HUES48 (cell line): Measurements from ENCODE around the gene C1QBP.
A peak's percentile ranks its signal among the peaks of the same experiment; 100 is the strongest.

Source experiments
- H3K27ac ChIP-seq: one replicate; pipeline ENCODE4 v1.7.0; 2013; ENCODE audit warnings: low read depth, low read length, inconsistent platforms
- H3K27me3 ChIP-seq: 2 replicates; pipeline ENCODE4 v1.6.1; 2013; ENCODE audit warnings: mild to moderate bottlenecking, low read length; ENCODE audit not compliant: control insufficient read depth, insufficient read depth
- H3K36me3 ChIP-seq: 2 replicates; pipeline ENCODE4 v1.6.1; 2013; ENCODE audit warnings: low read length; ENCODE audit not compliant: control insufficient read depth, insufficient read depth
- H3K4me1 ChIP-seq: 2 replicates; pipeline ENCODE4 v1.6.1; 2013; ENCODE audit warnings: mild to moderate bottlenecking, low read length; ENCODE audit not compliant: control insufficient read depth, insufficient read depth
- H3K4me3 ChIP-seq: 2 replicates; pipeline ENCODE4 v1.5.1; 2013; ENCODE audit warnings: mild to moderate bottlenecking, low read depth, low read length
- H3K9ac ChIP-seq: 2 replicates; pipeline ENCODE4 v1.6.1; 2013; ENCODE audit warnings: mild to moderate bottlenecking, low read depth, low read length, moderate library complexity
- H3K9me3 ChIP-seq: 2 replicates; pipeline ENCODE4 v1.6.1; 2013; ENCODE audit warnings: low read length; ENCODE audit not compliant: control insufficient read depth, insufficient read depth

The C1QBP gene, protein sequence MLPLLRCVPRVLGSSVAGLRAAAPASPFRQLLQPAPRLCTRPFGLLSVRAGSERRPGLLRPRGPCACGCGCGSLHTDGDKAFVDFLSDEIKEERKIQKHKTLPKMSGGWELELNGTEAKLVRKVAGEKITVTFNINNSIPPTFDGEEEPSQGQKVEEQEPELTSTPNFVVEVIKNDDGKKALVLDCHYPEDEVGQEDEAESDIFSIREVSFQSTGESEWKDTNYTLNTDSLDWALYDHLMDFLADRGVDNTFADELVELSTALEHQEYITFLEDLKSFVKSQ

DNA sequence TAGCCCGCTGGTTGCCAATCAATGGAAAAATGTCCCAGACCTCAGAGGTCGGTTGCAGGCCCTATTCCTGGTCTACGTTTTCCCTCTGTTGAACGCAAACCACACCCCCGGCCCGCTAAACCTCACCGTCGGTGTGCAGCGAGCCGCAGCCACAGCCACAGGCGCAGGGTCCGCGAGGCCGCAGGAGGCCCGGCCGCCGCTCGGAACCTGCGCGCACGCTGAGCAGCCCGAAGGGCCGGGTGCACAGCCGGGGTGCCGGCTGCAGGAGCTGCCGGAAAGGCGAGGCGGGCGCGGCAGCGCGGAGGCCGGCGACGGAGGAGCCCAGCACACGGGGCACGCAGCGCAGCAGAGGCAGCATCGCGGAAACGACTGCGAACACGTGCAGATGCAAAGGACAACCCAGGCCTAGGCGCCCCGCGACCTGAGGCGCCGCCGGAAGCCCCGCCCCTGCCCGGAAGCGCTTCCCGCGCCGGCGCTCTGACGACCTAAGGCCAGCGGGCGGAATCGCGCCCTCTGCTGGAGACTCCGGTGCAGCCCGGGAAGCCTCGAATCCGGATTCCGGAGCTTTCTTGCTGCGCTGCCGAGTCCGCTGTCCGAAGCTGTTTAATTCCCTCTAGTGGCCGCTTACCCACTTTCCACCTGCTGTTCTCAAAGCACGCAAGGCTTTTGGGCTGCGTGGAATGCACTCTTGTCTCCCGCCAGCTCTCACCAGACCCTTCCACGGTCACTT lies at the start of gene C1QBP:
TSS of gene C1QBP (minus strand) at position 440 of the 730 bp plus-strand sequence. CDS start at position 358, 82 bp downstream.
- H3K27me3 ChIP-seq = no peaks in the 10 kb centered on the region
- peaks cover 64% of the 10 kb centered on the region for H3K36me3 ChIP-seq
- H3K27ac ChIP-seq = peak within 1 kb of the TSS; percentile 66
- H3K4me1 ChIP-seq = no peaks in the 10 kb centered on the region; the same call in 1 of the 2 replicates
- H3K4me3 ChIP-seq = peak within 1 kb of the TSS; percentile 98
- H3K9ac ChIP-seq = peak within 1 kb of the TSS; percentile 91
- H3K9me3 ChIP-seq = no peaks in the 10 kb centered on the region

DNA sequence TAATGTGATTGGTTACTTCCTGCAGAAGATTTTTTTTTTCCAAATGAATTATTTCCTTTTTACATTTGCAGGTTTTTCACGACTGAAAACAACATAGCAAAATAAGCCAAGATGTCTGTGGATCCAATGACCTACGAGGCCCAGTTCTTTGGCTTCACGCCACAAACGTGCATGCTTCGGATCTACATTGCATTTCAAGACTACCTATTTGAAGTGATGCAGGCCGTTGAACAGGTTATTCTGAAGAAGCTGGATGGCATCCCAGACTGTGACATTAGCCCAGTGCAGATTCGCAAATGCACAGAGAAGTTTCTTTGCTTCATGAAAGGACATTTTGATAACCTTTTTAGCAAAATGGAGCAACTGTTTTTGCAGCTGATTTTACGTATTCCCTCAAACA lies 49.8 kb upstream of the C1QBP start:
- H3K9ac ChIP-seq = no peak overlapping the region

DNA sequence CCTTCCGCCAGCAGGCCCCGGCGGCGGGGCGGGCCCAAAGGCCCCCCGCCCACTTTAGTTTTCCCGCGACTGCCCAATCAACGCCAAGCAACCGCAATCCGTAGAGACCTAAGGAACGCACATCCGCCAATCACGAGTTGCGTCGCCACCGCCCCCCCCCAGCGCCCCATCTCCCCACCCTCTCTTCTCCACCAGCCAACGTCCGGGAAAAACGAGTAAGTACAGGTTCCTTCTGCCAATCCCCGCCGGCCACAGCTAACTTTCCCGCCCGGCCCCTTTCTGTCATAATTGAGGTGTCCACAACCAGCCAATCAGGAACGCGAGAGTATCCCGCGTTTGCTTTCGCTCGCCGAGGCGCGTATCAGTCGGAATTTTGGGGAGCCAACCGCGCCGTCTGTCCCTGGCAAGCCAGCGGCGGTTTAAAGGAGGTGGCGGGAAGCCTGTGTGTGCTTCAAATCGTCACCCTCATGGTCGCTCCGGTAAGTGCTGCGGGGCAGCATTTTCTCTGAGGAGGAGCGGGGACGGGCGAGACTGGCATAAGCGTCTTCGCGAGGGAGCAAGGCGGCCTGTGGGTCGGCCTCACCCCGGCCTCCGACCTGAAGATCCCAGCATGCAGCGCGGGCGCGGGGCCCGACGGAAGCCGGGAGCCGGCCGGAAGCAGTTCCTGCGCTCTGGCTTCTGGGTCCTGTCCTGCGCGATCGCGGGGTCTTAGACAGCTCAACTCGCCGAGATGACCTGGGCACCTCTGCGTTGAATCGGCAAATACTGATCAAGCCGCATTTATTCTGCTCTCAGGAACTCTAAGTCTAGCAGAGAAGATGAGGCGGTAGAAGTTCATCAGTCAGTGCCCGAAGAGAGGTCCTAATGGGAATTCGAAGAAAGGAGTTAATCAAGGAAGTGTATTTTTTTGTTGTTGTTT lies 47.5 kb upstream of the C1QBP start, which contains the start of gene MIS12:
TSS of gene MIS12 (plus strand) at position 361 of the 919 bp plus-strand sequence. CDS start 2,297 bp downstream, outside the sequence.
- Histone ChIP-seq H3K27ac (peak within 1 kb of the TSS; percentile 98), H3K36me3 (peaks cover 64% of the 10 kb centered on the region), H3K9me3 (no peaks in the 10 kb centered on the region), H3K4me3 (peak within 1 kb of the TSS; percentile 100), H3K27me3 (no peaks in the 10 kb centered on the region), H3K4me1 (peaks cover 5% of the 10 kb centered on the region; the same call in 1 of the 2 replicates), H3K9ac (peak within 1 kb of the TSS; percentile 95)

More for the DNA sequence above, 49.8 kb upstream of the C1QBP start:
- Histone ChIP-seq H3K27ac (no peak overlapping the region), H3K9me3 (no peaks in the 10 kb centered on the region), H3K27me3 (no peaks in the 10 kb centered on the region), H3K4me3 (no peak overlapping the region), H3K4me1 (peaks cover 5% of the 10 kb centered on the region; the same call in 1 of the 2 replicates), H3K36me3 (peaks cover 42% of the 10 kb centered on the region)

DNA sequence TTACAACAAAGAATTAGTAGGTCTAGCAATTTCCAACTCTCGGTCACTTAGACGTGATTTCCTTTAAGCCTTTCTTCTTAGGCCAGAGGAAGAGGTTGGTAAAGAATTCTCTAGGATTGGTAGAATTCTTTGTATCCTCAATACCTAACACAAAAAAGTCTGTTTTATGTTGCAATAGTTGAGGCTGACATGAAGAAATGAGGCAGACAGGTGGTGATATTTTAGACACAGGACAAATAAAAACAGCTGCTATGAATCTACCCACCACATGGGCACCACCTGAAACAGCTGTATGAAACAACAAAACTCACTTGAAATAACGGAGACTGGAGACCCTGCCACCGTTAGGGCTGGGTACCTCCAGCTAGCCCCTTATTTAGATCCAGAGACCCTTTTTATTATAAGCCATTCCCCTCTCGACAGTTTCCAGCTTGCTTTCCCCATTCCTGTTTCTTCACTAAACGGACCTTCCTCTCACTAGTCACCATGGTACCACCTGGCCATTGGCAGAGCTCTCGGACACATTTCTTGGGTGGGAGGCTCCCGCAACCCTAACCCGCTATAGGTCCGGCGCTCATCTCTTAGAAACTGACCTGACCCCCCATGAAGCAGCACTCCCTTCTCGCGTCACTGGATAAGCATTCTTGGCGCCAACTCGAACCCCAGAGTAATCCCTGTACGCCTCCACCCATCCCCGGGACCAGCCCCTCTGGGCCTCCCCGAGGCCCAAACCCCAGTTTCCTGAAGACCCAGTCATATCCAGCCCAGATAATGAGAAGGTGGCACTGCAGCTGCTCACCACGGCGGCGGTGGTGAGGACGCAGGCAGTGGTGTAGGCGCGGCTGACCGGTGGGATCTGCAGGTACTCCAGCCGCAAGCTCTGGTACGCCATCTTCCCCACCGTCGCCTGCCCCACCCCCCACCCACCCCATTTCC lies 46.6 kb upstream of the C1QBP start, which contains the start of gene DERL2:
TSS of gene DERL2 (minus strand) at position 909 of the 936 bp plus-strand sequence. CDS start at position 892, 17 bp downstream.
- peaks cover 71% of the 10 kb centered on the region for H3K36me3 ChIP-seq
- peak within 1 kb of the TSS; percentile 100 for H3K4me3 ChIP-seq
- peaks cover 5% of the 10 kb centered on the region; the same call in 1 of the 2 replicates for H3K4me1 ChIP-seq
- H3K27ac ChIP-seq = peak within 1 kb of the TSS; percentile 98
- H3K9me3 ChIP-seq = no peaks in the 10 kb centered on the region
- H3K9ac ChIP-seq = peak within 1 kb of the TSS; percentile 95
- H3K27me3 ChIP-seq = no peaks in the 10 kb centered on the region

DNA sequence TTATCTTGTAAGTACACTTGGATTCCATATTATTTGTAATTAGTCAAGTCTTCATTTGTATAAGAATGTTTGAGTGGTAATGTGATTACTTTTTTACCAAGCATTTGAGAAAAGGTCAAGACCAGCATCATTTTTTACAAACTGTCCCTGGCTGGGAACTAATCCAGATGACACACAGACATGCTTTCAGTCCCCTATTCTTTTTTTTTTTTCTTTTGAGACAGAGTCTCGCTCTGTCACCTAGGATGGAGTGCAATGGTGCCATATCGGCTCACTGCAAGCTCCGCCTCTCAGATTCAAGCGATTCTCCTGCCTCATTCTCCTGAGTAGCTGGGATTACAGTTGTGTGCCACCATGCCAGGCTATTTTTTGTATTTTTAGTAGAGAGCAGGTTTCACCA lies 42.5 kb upstream of the C1QBP start:
- Histone ChIP-seq H3K9me3 (no peaks in the 10 kb centered on the region), H3K4me1 (peaks cover 5% of the 10 kb centered on the region; the same call in 1 of the 2 replicates), H3K27ac (no peak overlapping the region), H3K4me3 (no peak overlapping the region), H3K36me3 (peaks cover 84% of the 10 kb centered on the region), H3K27me3 (no peaks in the 10 kb centered on the region), H3K9ac (no peak overlapping the region)

DNA sequence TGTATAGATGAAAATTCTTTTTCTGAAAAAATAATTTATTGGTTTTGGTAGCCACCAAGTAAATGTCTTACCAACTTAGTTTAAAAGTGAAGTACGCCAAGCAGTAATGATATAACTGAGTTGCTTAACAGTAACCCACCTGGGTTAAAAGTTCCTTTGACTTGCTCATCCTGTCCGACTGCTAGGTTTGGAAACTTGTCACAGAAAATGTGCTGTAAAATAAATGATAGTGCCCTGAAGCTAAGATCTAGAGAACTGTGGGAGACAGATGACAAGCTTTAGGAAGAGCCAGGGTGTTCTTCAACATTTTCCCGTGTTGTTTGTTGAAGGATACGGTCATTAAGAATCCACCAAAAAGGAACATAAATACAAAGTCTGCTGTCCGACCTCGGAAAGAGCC lies 42.0 kb upstream of the C1QBP start:
- Histone ChIP-seq H3K9ac (no peak overlapping the region), H3K9me3 (no peaks in the 10 kb centered on the region), H3K4me1 (peaks cover 5% of the 10 kb centered on the region; the same call in 1 of the 2 replicates), H3K27ac (no peak overlapping the region), H3K36me3 (peaks cover 86% of the 10 kb centered on the region), H3K4me3 (no peak overlapping the region), H3K27me3 (no peaks in the 10 kb centered on the region)

DNA sequence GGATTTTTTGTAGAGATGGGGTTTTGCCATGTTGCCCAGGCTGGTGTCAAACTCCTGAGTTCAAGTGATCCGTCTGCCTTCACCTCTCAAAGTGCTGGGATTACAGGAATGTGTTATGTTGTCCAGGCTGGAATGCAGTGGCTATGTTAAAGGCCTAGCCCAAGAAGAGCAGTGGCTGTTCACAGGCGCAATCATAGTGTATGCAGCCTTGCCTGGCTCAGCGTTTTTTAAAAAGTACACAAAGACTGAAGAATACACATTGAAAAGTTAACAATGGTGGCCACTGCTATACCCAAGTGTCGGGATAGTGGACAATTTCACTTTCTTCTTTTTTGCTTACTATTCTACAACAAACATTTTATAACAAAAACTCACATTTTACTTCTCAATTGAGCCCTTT lies 40.0 kb upstream of the C1QBP start:
- Histone ChIP-seq H3K36me3 (peaks cover 94% of the 10 kb centered on the region), H3K4me3 (no peak overlapping the region)

DNA sequence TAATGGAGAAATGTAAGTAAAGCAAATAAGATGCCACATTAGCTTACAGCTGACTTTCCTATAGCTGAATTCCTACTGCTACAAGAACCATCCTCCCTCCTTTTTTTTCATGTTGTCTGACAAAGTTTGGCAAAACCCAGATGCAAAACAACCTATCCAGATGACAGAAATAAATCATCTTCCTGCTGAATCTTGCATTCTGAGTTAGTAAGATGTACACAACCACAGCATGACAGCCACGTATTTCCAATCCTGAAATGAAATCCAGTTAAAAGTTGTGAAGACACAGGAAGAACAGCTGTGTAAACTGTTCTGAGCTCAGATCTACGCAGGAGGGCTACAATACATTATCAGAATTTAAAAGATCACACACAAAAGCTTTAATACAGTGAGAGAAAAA lies 35.0 kb upstream of the C1QBP start:
- no peak overlapping the region for H3K9ac ChIP-seq
- H3K4me3 ChIP-seq = no peak overlapping the region
- H3K36me3 ChIP-seq = peaks cover 66% of the 10 kb centered on the region
- H3K27me3 ChIP-seq = no peaks in the 10 kb centered on the region
- H3K4me1 ChIP-seq = no peaks in the 10 kb centered on the region
- H3K27ac ChIP-seq = no peak overlapping the region
- no peaks in the 10 kb centered on the region for H3K9me3 ChIP-seq

More for the DNA sequence above, 40.0 kb upstream of the C1QBP start:
- Histone ChIP-seq H3K27me3 (no peaks in the 10 kb centered on the region), H3K4me1 (no peaks in the 10 kb centered on the region), H3K9ac (no peak overlapping the region), H3K27ac (no peak overlapping the region), H3K9me3 (no peaks in the 10 kb centered on the region)

DNA sequence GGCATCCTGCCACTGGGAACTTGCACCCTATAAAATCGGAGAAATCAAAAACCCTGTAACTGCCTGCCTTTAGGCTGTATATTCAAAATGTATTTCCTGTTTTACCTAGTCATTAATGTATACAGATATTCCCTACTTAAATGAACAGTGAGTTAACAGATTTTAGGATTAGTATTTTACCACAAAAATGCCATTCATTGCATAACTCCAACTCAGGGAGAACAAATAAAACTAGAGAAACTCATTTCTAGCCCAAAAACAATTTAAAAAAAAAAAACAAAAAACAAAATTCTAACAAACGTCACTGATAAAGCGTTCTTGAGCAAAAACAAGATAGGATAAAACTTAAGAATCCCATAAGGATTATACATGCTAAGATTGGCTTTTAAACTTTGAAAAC lies 33.6 kb upstream of the C1QBP start:
- Histone ChIP-seq H3K27me3 (no peaks in the 10 kb centered on the region), H3K9ac (no peak overlapping the region), H3K4me1 (no peaks in the 10 kb centered on the region), H3K4me3 (no peak overlapping the region), H3K27ac (no peak overlapping the region), H3K36me3 (peaks cover 52% of the 10 kb centered on the region), H3K9me3 (no peaks in the 10 kb centered on the region)
